Retinal pigment epithelial cell (primary cell): ENCODE data around the gene SEMA3B.

Experiments
- DNase-seq: peaks from one replicate; pipeline ENCODE4 v3.0.0-alpha.2; 2010; ENCODE audit warnings: low read depth
- H3K4me3 ChIP-seq: 2 replicates; pipeline ENCODE4 v1.5.1; 2011; ENCODE audit warnings: mild to moderate bottlenecking, low read length, control low read depth, moderate library complexity
- CTCF ChIP-seq: conservative IDR thresholded peaks from 2 replicates; pipeline ENCODE4 v1.5.1; 2011; ENCODE audit warnings: low read depth, low read length, control low read depth, inconsistent platforms

SEMA3B gene

GRCh38 chr3:50297896-50298725, 29.2 kb downstream of the SEMA3B start:
- peak overlapping the region; percentile 84 for H3K4me3 ChIP-seq
- peak; percentile 5 for TF ChIP-seq CTCF
- no peak for DNase-seq

GRCh38 chr3:50298836-50299637, 30.1 kb downstream of the SEMA3B start, which contains the start of the genes HYAL3 and NAA80:
Gene HYAL3 (minus strand): TSS chr3:50299405. CDS start chr3:50295602, 3,803 bp downstream.
Gene NAA80 (minus strand): TSS chr3:50299405. CDS start chr3:50297463, 1,942 bp downstream.
- no peak for TF ChIP-seq CTCF
- peak; percentile 98 for DNase-seq

GRCh38 chr3:50299638-50299928, 30.6 kb downstream of the SEMA3B start:
- H3K4me3 ChIP-seq: peak overlapping the region; percentile 57
- TF ChIP-seq CTCF: no peak
- no peak for DNase-seq

More at GRCh38 chr3:50298836-50299637, 30.1 kb downstream of the SEMA3B start, which contains the start of the genes HYAL3 and NAA80:
- H3K4me3 ChIP-seq: peak within 1 kb of the TSS; percentile 84

- peak overlapping the region; percentile 57 for H3K4me3 ChIP-seq
- no peak for TF ChIP-seq CTCF
- no peak for DNase-seq
These were observed 31.2 kb downstream of the SEMA3B start for GRCh38 chr3:50299929-50300680.

GRCh38 chr3:50300681-50301254, 31.8 kb downstream of the SEMA3B start:
- no peak for DNase-seq
- no peak overlapping the region for H3K4me3 ChIP-seq
- TF ChIP-seq CTCF: no peak

- TF ChIP-seq CTCF: no peak
- H3K4me3 ChIP-seq: no peak overlapping the region
- no peak for DNase-seq
These were observed 33.4 kb downstream of the SEMA3B start for GRCh38 chr3:50302095-50303012.
